GM12878 (cell line): ENCODE measurements around the gene IGFALS. TPM values are rescaled to one million over a fixed set of nuclear protein-coding genes. Genes with fewer than 3 reads are reported as not detected.

ENCODE experiments used
- ATAC-seq: fragments of 200-7000 bp; cut with Tn5 transposase; 3 replicates; pipeline ENCODE4 v1.9.1; 2020; ENCODE audit warnings: mild to moderate bottlenecking, moderate library complexity
- BruUV-seq: library from RNA; stranded (reverse); fragments of 400-500 nt; replicated peaks from 2 replicates; lab custom pipeline; 2021; lab: Mats Ljungman, UMichigan
- CTCF ChIA-PET: fragments of 300-600 bp; sonication (Branson Sonifier 250); formaldehyde crosslinking; extraction: SDS; loops from one replicate; lab custom pipeline; 2021; ENCODE audit warnings: inconsistent platforms; lab: Yijun Ruan, JAX
- POLR2A ChIA-PET: fragments of 350-600 bp; formaldehyde crosslinking; extraction: SDS; loops from one replicate; lab custom pipeline; 2021; ENCODE audit warnings: inconsistent platforms; lab: Charles Lee
- RAD21 ChIA-PET: fragments of 300-600 bp; sonication (Branson Sonifier 250); formaldehyde crosslinking; loops from one replicate; lab custom pipeline; 2023; ENCODE audit warnings: antibody characterized with exemption; ENCODE audit not compliant: unreplicated experiment; lab: Charles Lee
- SMC1A ChIA-PET: fragments of 300-600 bp; sonication (Branson Sonifier 250); formaldehyde crosslinking; loops from one replicate; lab custom pipeline; 2023; ENCODE audit not compliant: unreplicated experiment, uncharacterized antibody; lab: Charles Lee
- DNase-seq: peaks from one replicate; pipeline ENCODE4 v3.0.0-alpha.2; 2011; ENCODE audit warnings: low read depth, low spot score
- FAIRE-seq: peaks from 3 replicates; lab custom pipeline; 2011; peaks lifted over from hg19 to GRCh38; lab: Jason Lieb, UNC
- H2AFZ ChIP-seq: 2 replicates; pipeline ENCODE4 v1.6.0; 2011; ENCODE audit warnings: low read depth, low read length, control low read depth; ENCODE audit not compliant: control insufficient read depth
- H3K27ac ChIP-seq: 2 replicates; pipeline ENCODE4 v1.5.1; 2011; ENCODE audit warnings: control low read depth; ENCODE audit not compliant: control insufficient read depth, insufficient read depth
- H3K27me3 ChIP-seq, 2 experiments: replicated peaks in 1 of 2; 2 replicates each; pipeline versions ENCODE4 v1.6.0 to v1.6.1; 2011; ENCODE audit warnings: low read length in 1 of 2; ENCODE audit not compliant: control insufficient read depth in 2 of 2, insufficient read depth in 2 of 2
- H3K36me3 ChIP-seq, 2 experiments: 2 replicates each; pipeline ENCODE4 v1.5.1; 2011; ENCODE audit warnings: low read length in 1 of 2; ENCODE audit not compliant: control insufficient read depth in 2 of 2, insufficient read depth in 2 of 2
- H3K4me1 ChIP-seq: 2 replicates; pipeline ENCODE4 v1.6.1; 2011; ENCODE audit warnings: mild to moderate bottlenecking, low read length, moderate library complexity, mixed read lengths; ENCODE audit not compliant: control insufficient read depth, insufficient read depth
- H3K4me2 ChIP-seq: 2 replicates; pipeline ENCODE4 v1.6.0; 2011; ENCODE audit warnings: control low read depth; ENCODE audit not compliant: control insufficient read depth, insufficient read depth
- H3K4me3 ChIP-seq: fragments of 200-600 bp; sonication (generic); 2 replicates; pipeline ENCODE4 v1.5.1; 2016
- H3K79me2 ChIP-seq: 2 replicates; pipeline ENCODE4 v1.6.0; 2011; ENCODE audit warnings: low read length; ENCODE audit not compliant: control insufficient read depth, insufficient read depth
- H3K9ac ChIP-seq: 2 replicates; pipeline ENCODE4 v1.8.0; 2011; ENCODE audit warnings: low read length, control low read depth, mixed read lengths; ENCODE audit not compliant: control insufficient read depth, insufficient read depth
- H3K9me3 ChIP-seq: replicated peaks from 3 replicates; pipeline ENCODE4 v1.5.1; 2011; ENCODE audit warnings: mild to moderate bottlenecking, low read length; ENCODE audit not compliant: control insufficient read depth, insufficient read depth
- H4K20me1 ChIP-seq: 2 replicates; pipeline ENCODE4 v1.6.0; 2011; ENCODE audit not compliant: control insufficient read depth, insufficient read depth
- BMI1 ChIP-seq: fragments of 450-650 bp; IDR thresholded peaks from 2 replicates; pipeline ENCODE4 v1.6.1; 2016; ENCODE audit warnings: mild to moderate bottlenecking, moderate library complexity, borderline replicate concordance
- CHD2 ChIP-seq: IDR thresholded peaks from 2 replicates; pipeline ENCODE4 v1.6.1; 2011; ENCODE audit warnings: low read depth, low read length, improper control_type of control experiment, borderline replicate concordance
- EP300 ChIP-seq, 2 experiments: fragments of 150-350 bp in 1 of 2; IDR thresholded peaks; 2 replicates each; pipeline ENCODE4 v1.6.1; 2011 to 2012; ENCODE audit warnings: low read depth in 2 of 2, low read length in 2 of 2, borderline replicate concordance in 1 of 2, improper control_type of control experiment in 1 of 2, inconsistent platforms in 1 of 2; ENCODE audit not compliant: control insufficient read depth in 1 of 2
- FOXM1 ChIP-seq: IDR thresholded peaks from 2 replicates; pipeline ENCODE4 v1.6.1; 2012; ENCODE audit warnings: low read depth, mild to moderate bottlenecking, inconsistent platforms, low read length, moderate library complexity
- HCFC1 ChIP-seq: fragments of 150-350 bp; IDR thresholded peaks from 2 replicates; pipeline ENCODE4 v1.6.1; 2014; ENCODE audit warnings: low read length
- JUNB ChIP-seq: IDR thresholded peaks from 2 replicates; pipeline ENCODE4 v1.6.1; 2016; ENCODE audit warnings: antibody characterized with exemption, mild to moderate bottlenecking
- KAT2A ChIP-seq: conservative IDR thresholded peaks from 2 replicates; pipeline ENCODE4 v1.6.1; 2011; ENCODE audit warnings: low read depth, low read length; ENCODE audit not compliant: control insufficient read depth
- NRF1 ChIP-seq: conservative IDR thresholded peaks from 2 replicates; pipeline ENCODE4 v1.6.1; 2011; ENCODE audit warnings: mild to moderate bottlenecking, low read depth, low read length, improper control_type of control experiment
- POLR2A ChIP-seq: IDR thresholded peaks from 2 replicates; pipeline ENCODE4 v1.6.1; 2011; ENCODE audit warnings: low read depth, mild to moderate bottlenecking, low read length
- SUPT20H ChIP-seq: IDR thresholded peaks from 2 replicates; pipeline ENCODE4 v1.6.1; 2011; ENCODE audit warnings: low read depth, mild to moderate bottlenecking, low read length, moderate library complexity, borderline replicate concordance; ENCODE audit not compliant: control insufficient read depth
- ZNF622 ChIP-seq: fragments of 450-650 bp; IDR thresholded peaks from 2 replicates; pipeline ENCODE4 v1.6.1; 2017; ENCODE audit warnings: mild to moderate bottlenecking, inconsistent platforms
- WGBS: methylation state at CpG from one replicate; pipeline ENCODE4 v1.1.6; 2016; ENCODE audit warnings: low lambda C conversion rate; ENCODE audit not compliant: insufficient replicate concordance, insufficient coverage; ENCODE audit errors: missing lambda C conversion rate; 5-methylcytosine and 5-hydroxymethylcytosine counted together
- in situ Hi-C: fragments of 300-500 bp; cut with MboI; formaldehyde crosslinking; loops from 9 replicates; pipeline ENCODE4 v1.14.3; 2018; ENCODE audit warnings: mixed read lengths
- intact Hi-C: fragments of 100-400 bp; cut with micrococcal nuclease; formaldehyde crosslinking; loops from one replicate; pipeline ENCODE4 v1.14.2; 2022; ENCODE audit not compliant: unreplicated experiment
- polyA plus RNA-seq, 11 experiments: library from polyadenylated mRNA; depleted of rRNA in 4 of 11; unstranded in 6 of 11; stranded (reverse) in 5 of 11; fragments of >200 nt; fragmentation: Nextera tagmentation in 4 of 11; fragmentation: Illumina TruSeq in 1 of 11; extraction: Ambion mirVana in 4 of 11; extraction: Trizol in 1 of 11; gene quantifications; 1 replicate in 1 of 11; 2 replicates in 10 of 11; pipeline versions ENCODE4 v1.2.1 to v1.2.3, GENCODE V29; 2011 to 2016; ENCODE audit warnings: inconsistent platforms in 2 of 11, missing spikeins in 2 of 11, low read depth in 1 of 11
- total RNA-seq, 4 experiments: library from RNA; depleted of rRNA in 3 of 4; stranded (reverse); fragments of >200 nt in 3 of 4; fragmentation: Illumina TruSeq in 1 of 4; extraction: Trizol in 1 of 4; gene quantifications; 2 replicates each; pipeline versions ENCODE4 v1.2.1 to v1.2.3, GENCODE V29; 2013 to 2021
- TF ChIP-seq, protein P1 (sequence below): IDR thresholded peaks from 2 replicates; pipeline ENCODE4 v1.6.1; 2011; ENCODE audit warnings: low read depth, low read length, improper control_type of control experiment, borderline replicate concordance
- TF ChIP-seq, protein P2 (sequence below), 3 experiments: IDR thresholded peaks in 2 of 3; conservative IDR thresholded peaks in 1 of 3; 2 replicates each; pipeline ENCODE4 v1.5.1; 2011; ENCODE audit warnings: low read depth in 3 of 3, low read length in 3 of 3, mild to moderate bottlenecking in 3 of 3, control low read depth in 2 of 3, moderate library complexity in 2 of 3, inconsistent platforms in 1 of 3, mixed read lengths in 1 of 3; ENCODE audit not compliant: control insufficient read depth in 2 of 3, insufficient read depth in 1 of 3; ENCODE audit errors: extremely low read depth in 1 of 3

Gene IGFALS
- total and polyA plus RNA-seq, 10 of the 15 experiments (the other 5 are each of a cell fraction or from before 2014, with no cell fraction given) = 0.04 to 0.11 TPM; not detected in 8

DNA sequence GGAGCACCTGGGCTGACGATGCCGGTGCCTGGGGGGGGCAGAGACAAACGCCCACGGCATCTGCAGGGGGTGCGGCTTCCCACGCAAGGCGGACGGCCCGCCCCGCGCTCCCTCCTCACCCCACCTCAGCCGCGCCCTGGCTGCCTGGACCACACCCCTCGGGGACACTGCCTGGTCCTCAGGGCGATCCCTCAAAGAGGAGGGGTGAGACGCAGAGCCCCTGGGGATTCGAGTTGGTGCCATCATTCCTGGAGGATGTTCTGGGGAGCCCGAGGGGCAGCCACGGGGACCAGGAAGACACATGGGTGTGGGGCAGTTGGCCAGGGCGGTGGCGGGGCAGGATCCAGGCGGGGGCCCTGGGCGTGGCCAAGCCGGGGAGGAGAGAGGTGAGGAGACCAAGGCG is 3.9 kb downstream of the IGFALS start:
- FAIRE-seq (no peak), ATAC-seq (no peak), DNase-seq (no peak)
- Histone ChIP-seq H3K4me1 (no peaks in the 10 kb centered on the region), H4K20me1 (no peaks in the 10 kb centered on the region), H3K9ac (no peak overlapping the region), H3K9me3 (no peaks in the 10 kb centered on the region), H2AFZ (no peak overlapping the region), H3K27ac (no peak overlapping the region), H3K4me2 (no peak overlapping the region)
- ChIA-PET SMC1A (no interaction called here), CTCF (no interaction called here), POLR2A (no interaction called here)
- no TSS peak for BruUV-seq
- no peak for TF ChIP-seq FOXM1
- TF ChIP-seq JUNB = no peak
- no peak for TF ChIP-seq SUPT20H
- TF ChIP-seq NRF1 = no peak
- TF ChIP-seq POLR2A = peak; percentile 11; the same call in 1 of the 2 replicates
- no peak for TF ChIP-seq HCFC1
- TF ChIP-seq BMI1 = no peak
- no peak for TF ChIP-seq CHD2
- TF ChIP-seq ZNF622 = no peak
- TF ChIP-seq, all 136 proteins: peak for 1
- intact Hi-C loops = no loop called here
- RAD21 ChIA-PET = no interaction called here
- in situ Hi-C loops = no loop called here
- 92% methylated on average over 16 of the region's 25 CpGs for WGBS
- no peaks in the 10 kb centered on the region for H3K27me3 ChIP-seq
- peaks cover 5 to 12% of the 10 kb centered on the region in 2 experiments; a peak in 3 of 4 replicates for H3K36me3 ChIP-seq
- peaks cover 5% of the 10 kb centered on the region for H3K79me2 ChIP-seq
- H3K4me3 ChIP-seq = no peak overlapping the region

DNA sequence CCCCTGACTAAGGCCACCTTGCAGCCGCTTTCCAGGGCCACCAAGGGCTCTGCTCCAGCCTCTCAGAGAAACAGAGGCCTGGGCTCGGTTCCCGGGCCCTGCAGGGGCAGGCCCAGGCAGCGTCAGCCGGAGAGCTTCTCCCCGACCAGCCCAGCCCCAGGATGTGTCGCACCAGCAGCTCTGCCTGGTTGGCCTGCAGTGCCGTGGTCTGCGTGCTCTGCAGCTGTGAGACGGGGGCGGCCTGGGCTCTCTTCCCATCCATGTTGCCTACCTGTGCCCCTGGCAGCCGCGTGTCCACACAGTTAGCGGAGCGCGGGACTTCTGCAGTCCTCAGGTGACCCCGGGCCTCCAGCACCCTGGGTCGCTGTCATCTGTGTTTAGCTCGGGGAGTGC is 4.8 kb downstream of the IGFALS start:
- Histone ChIP-seq H3K4me1 (no peaks in the 10 kb centered on the region), H3K36me3 (peaks cover 5 to 12% of the 10 kb centered on the region in 2 experiments; a peak in 3 of 4 replicates), H3K4me2 (no peak overlapping the region), H3K27me3 (no peaks in the 10 kb centered on the region), H3K4me3 (no peak overlapping the region), H3K79me2 (peaks cover 11% of the 10 kb centered on the region), H3K9me3 (no peaks in the 10 kb centered on the region), H3K9ac (no peak overlapping the region), H2AFZ (no peak overlapping the region), H4K20me1 (no peaks in the 10 kb centered on the region), H3K27ac (no peak overlapping the region)
- ChIA-PET POLR2A (no interaction called here), RAD21 (no interaction called here), SMC1A (no interaction called here), CTCF (no interaction called here)
- DNase-seq (no peak), ATAC-seq (no peak), FAIRE-seq (no peak)
- intact Hi-C loops = no loop called here
- in situ Hi-C loops = no loop called here
- BruUV-seq = no TSS peak
- 86% methylated on average over 19 of the region's 19 CpGs for WGBS
- TF ChIP-seq EP300 (IDR thresholded peaks at IDR 0.05; ENCODE audit: borderline replicate concordance in 1 of 2, control insufficient read depth in 1 of 2, low read depth in 2 of 2, low read length in 2 of 2) (no peak), KAT2A (no peak)
- TF ChIP-seq, protein P1, sequence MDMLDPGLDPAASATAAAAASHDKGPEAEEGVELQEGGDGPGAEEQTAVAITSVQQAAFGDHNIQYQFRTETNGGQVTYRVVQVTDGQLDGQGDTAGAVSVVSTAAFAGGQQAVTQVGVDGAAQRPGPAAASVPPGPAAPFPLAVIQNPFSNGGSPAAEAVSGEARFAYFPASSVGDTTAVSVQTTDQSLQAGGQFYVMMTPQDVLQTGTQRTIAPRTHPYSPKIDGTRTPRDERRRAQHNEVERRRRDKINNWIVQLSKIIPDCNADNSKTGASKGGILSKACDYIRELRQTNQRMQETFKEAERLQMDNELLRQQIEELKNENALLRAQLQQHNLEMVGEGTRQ = no peak
- TF ChIP-seq, protein P2, sequence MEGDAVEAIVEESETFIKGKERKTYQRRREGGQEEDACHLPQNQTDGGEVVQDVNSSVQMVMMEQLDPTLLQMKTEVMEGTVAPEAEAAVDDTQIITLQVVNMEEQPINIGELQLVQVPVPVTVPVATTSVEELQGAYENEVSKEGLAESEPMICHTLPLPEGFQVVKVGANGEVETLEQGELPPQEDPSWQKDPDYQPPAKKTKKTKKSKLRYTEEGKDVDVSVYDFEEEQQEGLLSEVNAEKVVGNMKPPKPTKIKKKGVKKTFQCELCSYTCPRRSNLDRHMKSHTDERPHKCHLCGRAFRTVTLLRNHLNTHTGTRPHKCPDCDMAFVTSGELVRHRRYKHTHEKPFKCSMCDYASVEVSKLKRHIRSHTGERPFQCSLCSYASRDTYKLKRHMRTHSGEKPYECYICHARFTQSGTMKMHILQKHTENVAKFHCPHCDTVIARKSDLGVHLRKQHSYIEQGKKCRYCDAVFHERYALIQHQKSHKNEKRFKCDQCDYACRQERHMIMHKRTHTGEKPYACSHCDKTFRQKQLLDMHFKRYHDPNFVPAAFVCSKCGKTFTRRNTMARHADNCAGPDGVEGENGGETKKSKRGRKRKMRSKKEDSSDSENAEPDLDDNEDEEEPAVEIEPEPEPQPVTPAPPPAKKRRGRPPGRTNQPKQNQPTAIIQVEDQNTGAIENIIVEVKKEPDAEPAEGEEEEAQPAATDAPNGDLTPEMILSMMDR (IDR thresholded peaks at IDR 0.05 in 2 of 3, conservative IDR thresholded peaks at IDR 0.05 in 1 of 3; ENCODE audit: control insufficient read depth in 2 of 3, extremely low read depth in 1 of 3, insufficient read depth in 1 of 3, low read depth in 3 of 3, low read length in 3 of 3) = no peak
